ENCODE data around the gene SUMO3. TPM values are rescaled to one million over a fixed set of nuclear protein-coding genes. Genes with fewer than 3 reads are reported as not detected.
A peak's percentile ranks its signal among the peaks of the same experiment; 100 is the strongest.

SUMO3 gene
- total RNA-seq (10 to 100 TPM; 74.4 to 87.8 (median 84.1) TPM), polyA plus RNA-seq (53.3 TPM)
- long read RNA-seq, donor 1, transcript SUMO3-201 (4 exons, 1,807 nt): major isoform, 157 of 167 reads
- long read RNA-seq, donor 1, partial matches to known transcripts: 6 of 167 reads
- long read RNA-seq, donor 1, other reads (novel, unspliced or antisense): 2 of 167 reads
- long read RNA-seq, donor 2, transcript SUMO3-201 (4 exons, 1,807 nt): major isoform, 61 of 62 reads
- long read RNA-seq, donor 2, partial matches to known transcripts: 1 of 62 reads
- long read RNA-seq, donor 2, other reads (novel, unspliced or antisense): 0 of 62 reads
- long read RNA-seq, donor 3, transcript SUMO3-201 (4 exons, 1,807 nt): major isoform, 271 of 285 reads
- long read RNA-seq, donor 3, partial matches to known transcripts: 7 of 285 reads
- long read RNA-seq, donor 3, other reads (novel, unspliced or antisense): 7 of 285 reads
- long read RNA-seq, donor 4, transcript SUMO3-201 (4 exons, 1,807 nt): major isoform, 82 of 85 reads
- long read RNA-seq, donor 4, partial matches to known transcripts: 0 of 85 reads
- long read RNA-seq, donor 4, other reads (novel, unspliced or antisense): 2 of 85 reads

DNA sequence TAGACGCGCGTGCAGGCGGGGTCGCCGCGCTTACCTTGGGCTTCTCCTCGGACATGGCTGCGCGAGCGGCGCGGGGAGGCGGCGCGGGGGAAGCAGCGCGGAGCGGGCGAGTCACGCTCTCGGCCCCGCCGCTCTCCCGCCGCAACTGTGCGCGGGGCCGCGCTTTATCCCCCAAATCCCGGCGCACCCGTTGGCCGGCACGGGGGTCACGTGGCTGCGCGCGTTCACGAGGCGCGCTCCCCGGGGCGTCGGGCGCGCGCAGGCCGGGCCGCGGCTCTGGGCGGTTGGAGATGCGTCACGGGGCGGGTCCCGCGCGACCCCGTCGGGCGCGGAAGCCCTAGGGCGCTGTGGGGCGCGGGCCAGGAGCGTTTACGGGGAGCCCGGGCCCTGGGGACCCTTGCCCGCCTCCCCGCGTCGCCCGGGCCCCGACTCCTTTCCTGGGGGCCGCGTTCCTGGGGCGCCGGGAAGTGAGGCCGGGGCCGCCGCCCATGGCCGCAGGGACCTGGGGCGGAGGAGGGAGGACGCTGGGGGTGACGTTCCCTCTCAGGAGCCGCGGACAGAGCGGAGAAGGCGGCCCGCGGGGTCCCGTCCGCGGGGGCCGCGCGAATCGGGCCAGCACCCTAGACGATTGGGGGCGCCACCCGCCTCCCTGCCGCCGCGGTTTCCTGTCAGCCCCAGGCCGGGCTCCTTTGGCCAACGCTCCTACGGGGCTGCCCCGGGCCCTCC is at the start of gene SUMO3:
Gene SUMO3 (minus strand): TSS at position 149 of the 726 bp plus-strand sequence. CDS start 94 bp downstream, at position 55.
- Histone ChIP-seq H3K4me3 (ENCODE audit: low read length) (peak within 1 kb of the TSS; percentile 66), H3K27ac (ENCODE audit: low read length) (peak within 1 kb of the TSS; percentile 93), H3K9me3 (ENCODE audit: control insufficient read depth, low read length) (no peaks in the 10 kb centered on the region), H3K4me1 (ENCODE audit: control insufficient read depth, insufficient read depth, low read length) (peaks cover 9% of the 10 kb centered on the region), H3K27me3 (ENCODE audit: control insufficient read depth, insufficient read depth) (no peaks in the 10 kb centered on the region)
- intact Hi-C loops (cut with DNase I): loop anchor here in 3 of 4 donors (5.0 kb wide), 2 partner anchors 34 to 54 kb away; partner anchors contain the start of gene PTTG1IP (in 2 of the 3)
- WGBS: under 1% methylated on average over 108 of the region's 108 CpGs
- DNase-seq (peak; percentile 85 to 94 (median 94)), ATAC-seq (peak; percentile 70 to 75)

DNA sequence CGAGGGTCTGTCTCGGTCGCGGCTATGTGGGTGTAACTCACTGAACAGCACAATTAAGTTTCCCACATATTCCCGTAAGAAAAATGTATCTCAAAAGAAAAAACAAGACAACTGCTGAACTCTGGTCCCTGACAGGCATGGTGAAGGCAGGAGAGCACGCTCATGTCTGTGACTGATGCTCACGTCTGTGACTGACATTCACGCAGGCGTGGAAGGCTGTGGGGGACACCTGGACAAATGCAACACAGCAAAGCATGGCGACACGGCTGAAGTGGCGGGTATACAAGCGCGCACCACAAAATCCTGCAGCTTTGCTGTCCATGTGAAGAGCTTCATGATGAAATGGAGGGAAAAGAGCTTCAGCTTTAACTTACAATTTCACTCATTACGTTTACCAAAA is 49.6 kb upstream of the SUMO3 start:
- ATAC-seq (no peak), DNase-seq (peak in 2 of 3 donors; percentile 4 to 38)
- peak overlapping the region; percentile 34 for H3K27ac ChIP-seq (ENCODE audit: low read length)
- H3K4me3 ChIP-seq (ENCODE audit: low read length): no peak overlapping the region
- no peaks in the 10 kb centered on the region for H3K27me3 ChIP-seq (ENCODE audit: control insufficient read depth, insufficient read depth)
- H3K9me3 ChIP-seq (ENCODE audit: control insufficient read depth, low read length): no peaks in the 10 kb centered on the region
- peaks cover 27% of the 10 kb centered on the region for H3K4me1 ChIP-seq (ENCODE audit: control insufficient read depth, insufficient read depth, low read length)
- intact Hi-C loops (cut with DNase I): no loop called here
- 77% methylated on average over 15 of the region's 15 CpGs for WGBS

DNA sequence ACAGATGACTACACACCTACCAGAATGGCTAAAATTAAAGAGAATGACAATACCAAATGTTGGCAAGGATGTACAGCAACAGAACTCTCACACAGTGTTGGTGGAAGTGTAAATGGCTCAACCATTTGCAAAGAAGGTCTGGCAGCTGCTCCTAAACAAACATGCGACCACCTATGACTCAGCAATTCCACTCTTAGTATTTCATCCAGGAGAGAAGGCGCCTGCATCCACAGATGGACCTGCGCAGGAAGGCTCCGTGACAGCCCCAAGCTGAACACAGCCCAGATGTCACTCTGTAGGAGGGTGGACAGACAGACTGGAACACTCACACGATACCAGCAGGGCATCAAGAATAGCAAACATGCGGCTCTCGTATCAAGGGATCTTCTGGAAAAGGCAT is 48.9 kb upstream of the SUMO3 start:
- intact Hi-C loops (cut with DNase I): no loop called here
- Histone ChIP-seq H3K4me1 (ENCODE audit: control insufficient read depth, insufficient read depth, low read length) (peaks cover 28% of the 10 kb centered on the region), H3K4me3 (ENCODE audit: low read length) (no peak overlapping the region), H3K27ac (ENCODE audit: low read length) (peak overlapping the region; percentile 34), H3K27me3 (ENCODE audit: control insufficient read depth, insufficient read depth) (no peaks in the 10 kb centered on the region), H3K9me3 (ENCODE audit: control insufficient read depth, low read length) (no peaks in the 10 kb centered on the region)
- DNase-seq: peak in 2 of 3 donors; percentile 11 to 24
- ATAC-seq: peak in 1 of 2 donors; percentile 24
- 55% methylated on average over 7 of the region's 7 CpGs for WGBS

DNA sequence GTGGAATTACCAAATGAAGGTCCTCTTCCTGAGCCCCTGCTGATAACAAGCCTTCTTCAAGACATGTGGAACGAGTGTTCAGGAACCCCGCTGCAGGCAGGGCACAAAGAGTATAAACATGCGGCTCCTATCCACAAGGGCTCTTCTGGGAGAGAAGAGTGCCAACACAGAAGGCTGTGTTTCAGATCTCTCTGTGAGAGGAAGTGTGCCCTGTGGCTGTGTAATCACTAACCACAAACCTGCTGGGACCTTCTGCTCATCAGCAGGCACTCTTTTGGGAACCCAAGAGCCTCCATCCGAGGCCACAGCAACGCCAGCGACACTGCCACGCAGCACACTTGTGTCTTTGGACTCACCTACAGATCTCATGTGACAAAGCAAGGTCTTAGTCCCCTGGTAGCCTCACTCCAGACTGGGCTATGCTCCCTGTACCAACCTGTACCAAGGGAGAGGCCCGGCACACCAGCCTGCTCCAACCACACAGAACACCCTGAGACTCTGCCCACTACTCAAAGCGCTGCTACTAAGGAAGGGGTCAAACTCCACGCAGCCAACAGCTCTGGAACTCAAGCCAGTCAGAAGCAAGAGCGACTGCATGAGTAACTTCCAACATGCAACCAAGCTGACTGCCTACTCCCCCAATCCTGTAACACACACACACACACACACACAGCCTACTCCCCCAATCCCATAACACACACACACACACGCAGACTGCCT is 47.9 kb upstream of the SUMO3 start:
- DNase-seq: peak in 1 of 3 donors; percentile 7
- no peaks in the 10 kb centered on the region for H3K9me3 ChIP-seq (ENCODE audit: control insufficient read depth, low read length)
- no peaks in the 10 kb centered on the region for H3K27me3 ChIP-seq (ENCODE audit: control insufficient read depth, insufficient read depth)
- ATAC-seq: peak in 1 of 2 donors; percentile 5
- WGBS: 65% methylated on average over 12 of the region's 12 CpGs
- H3K4me3 ChIP-seq (ENCODE audit: low read length): no peak overlapping the region
- intact Hi-C loops (cut with DNase I): no loop called here
- peak overlapping the region; percentile 54 for H3K27ac ChIP-seq (ENCODE audit: low read length)
- H3K4me1 ChIP-seq (ENCODE audit: control insufficient read depth, insufficient read depth, low read length): peaks cover 27% of the 10 kb centered on the region

DNA sequence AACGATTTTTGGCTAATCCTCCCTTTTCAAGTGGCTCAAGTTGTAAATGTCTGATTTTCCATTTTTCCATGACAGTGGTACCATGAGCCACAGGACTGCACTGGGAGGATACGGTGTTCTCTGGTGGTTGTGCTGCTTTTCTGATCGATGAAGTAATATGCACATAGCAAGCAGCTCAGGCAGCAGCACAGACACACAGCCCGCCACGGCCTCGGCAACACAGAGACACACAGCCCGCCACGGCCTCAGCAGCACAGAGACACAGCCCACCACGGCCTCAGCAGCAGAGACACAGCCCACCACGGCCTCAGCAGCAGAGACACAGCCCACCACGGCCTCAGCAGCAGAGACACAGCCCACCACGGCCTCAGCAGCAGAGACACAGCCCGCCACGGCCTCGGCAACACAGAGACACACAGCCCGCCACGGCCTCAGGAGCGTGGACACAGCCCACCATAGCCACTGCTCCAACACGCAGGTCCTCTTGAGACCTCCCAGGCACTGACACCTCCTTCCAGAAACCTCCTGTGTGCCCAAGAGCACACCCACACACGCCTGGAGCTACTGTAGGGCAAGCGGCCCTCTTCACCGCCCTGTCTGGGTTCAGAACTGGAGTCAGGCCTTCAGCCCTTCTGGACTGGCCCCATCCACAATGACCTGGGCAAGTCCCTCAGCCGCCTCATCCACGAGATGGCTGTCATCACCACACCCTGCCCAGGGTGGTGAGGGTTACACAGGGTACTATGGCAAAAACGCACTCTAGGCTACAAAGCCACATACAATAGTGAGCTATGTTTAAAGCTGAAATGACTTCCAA is 45.2 kb upstream of the SUMO3 start:
- DNase-seq (no peak), ATAC-seq (no peak)
- no peak overlapping the region for H3K4me3 ChIP-seq (ENCODE audit: low read length)
- H3K27me3 ChIP-seq (ENCODE audit: control insufficient read depth, insufficient read depth): no peaks in the 10 kb centered on the region
- intact Hi-C loops (cut with DNase I): no loop called here
- WGBS: 80% methylated on average over 25 of the region's 25 CpGs
- H3K9me3 ChIP-seq (ENCODE audit: control insufficient read depth, low read length): no peaks in the 10 kb centered on the region
- H3K4me1 ChIP-seq (ENCODE audit: control insufficient read depth, insufficient read depth, low read length): peaks cover 19% of the 10 kb centered on the region
- no peak overlapping the region for H3K27ac ChIP-seq (ENCODE audit: low read length)

DNA sequence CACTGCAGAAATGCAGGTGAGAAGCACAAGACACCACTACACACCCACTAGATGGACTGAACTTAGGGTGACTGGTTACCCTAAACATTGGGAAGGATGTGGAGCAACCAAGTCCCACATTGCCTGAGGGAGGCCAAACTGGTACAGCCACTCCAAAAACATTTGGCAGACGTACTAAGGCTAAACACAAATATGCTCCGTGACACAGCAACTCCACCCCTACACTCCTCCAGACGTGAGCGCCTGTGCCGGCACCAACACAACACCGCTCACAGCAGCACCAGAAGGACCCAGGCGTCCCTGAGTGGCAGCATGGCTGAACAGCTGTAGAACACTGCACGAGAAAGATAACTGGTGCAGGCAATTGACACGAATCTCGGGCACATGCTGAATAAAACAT is 40.9 kb upstream of the SUMO3 start:
- ATAC-seq (peak in 1 of 2 donors; percentile 4), DNase-seq (peak in 1 of 3 donors; percentile 45)
- WGBS: 61% methylated on average over 10 of the region's 10 CpGs
- Histone ChIP-seq H3K4me3 (ENCODE audit: low read length) (no peak overlapping the region), H3K27ac (ENCODE audit: low read length) (peak overlapping the region; percentile 4), H3K9me3 (ENCODE audit: control insufficient read depth, low read length) (no peaks in the 10 kb centered on the region), H3K27me3 (ENCODE audit: control insufficient read depth, insufficient read depth) (no peaks in the 10 kb centered on the region), H3K4me1 (ENCODE audit: control insufficient read depth, insufficient read depth, low read length) (peaks cover 9% of the 10 kb centered on the region)
- intact Hi-C loops (cut with DNase I): no loop called here

DNA sequence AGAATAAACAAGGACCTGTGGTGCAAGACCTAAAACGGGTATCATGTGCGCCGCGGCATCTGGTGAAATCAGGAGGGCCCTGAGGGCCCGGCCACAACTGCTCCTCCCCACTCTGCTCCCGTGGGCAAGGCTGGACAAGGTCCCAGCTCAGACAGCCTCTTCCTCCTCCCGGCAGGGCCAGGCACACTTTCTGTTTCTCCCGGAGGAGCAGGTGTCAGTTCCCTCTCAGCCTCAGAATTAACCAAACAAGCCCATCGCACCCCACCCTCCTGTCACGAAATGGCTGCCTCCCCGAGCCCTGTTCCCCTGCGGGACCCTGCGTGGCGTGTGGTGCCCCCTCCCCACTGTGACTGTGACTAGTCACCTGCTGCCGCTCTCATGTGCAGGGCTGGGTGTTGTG is 40.4 kb upstream of the SUMO3 start:
- Histone ChIP-seq H3K4me1 (ENCODE audit: control insufficient read depth, insufficient read depth, low read length) (peaks cover 9% of the 10 kb centered on the region), H3K9me3 (ENCODE audit: control insufficient read depth, low read length) (no peaks in the 10 kb centered on the region), H3K27me3 (ENCODE audit: control insufficient read depth, insufficient read depth) (no peaks in the 10 kb centered on the region), H3K4me3 (ENCODE audit: low read length) (no peak overlapping the region), H3K27ac (ENCODE audit: low read length) (peak overlapping the region; percentile 4)
- DNase-seq: no peak
- WGBS: 71% methylated on average over 15 of the region's 15 CpGs
- no peak for ATAC-seq
- intact Hi-C loops (cut with DNase I): no loop called here

DNA sequence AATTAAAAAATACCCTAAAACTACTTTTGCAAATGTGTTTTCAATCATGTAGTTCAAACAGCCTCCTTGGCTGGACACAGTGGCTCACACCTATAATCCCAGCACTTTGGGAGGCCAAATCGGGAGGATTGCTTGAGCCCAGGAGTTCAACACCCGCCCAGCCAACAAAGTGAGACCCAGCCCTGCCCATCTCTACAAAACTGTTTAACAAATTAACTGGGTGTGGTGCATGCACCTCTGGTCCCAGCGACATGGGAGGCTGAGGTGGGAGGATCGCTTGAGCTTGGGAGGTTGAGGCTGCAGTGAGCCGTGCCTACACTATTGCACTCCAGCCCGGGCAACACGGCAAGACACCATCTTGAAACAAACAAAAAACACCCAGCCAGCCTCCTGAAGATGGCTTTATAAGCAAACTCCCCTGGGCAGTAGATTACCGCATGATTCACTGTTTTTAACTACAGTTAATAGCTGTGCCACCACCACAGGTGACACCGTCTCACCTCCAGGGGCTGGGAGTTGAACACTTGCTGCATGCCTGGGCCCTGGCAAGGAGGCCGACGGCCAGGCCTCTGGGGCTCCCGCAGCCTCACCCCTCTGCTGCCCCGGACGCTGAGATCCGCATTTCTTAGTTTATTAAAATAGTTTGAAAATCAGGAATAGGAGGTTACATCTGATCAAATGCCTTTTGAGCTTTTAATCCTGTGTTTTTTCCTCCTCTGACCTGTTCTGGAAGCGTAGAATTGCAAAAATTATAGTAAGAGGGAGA is 39.4 kb upstream of the SUMO3 start:
- no peak overlapping the region for H3K4me3 ChIP-seq (ENCODE audit: low read length)
- peaks cover 7% of the 10 kb centered on the region for H3K4me1 ChIP-seq (ENCODE audit: control insufficient read depth, insufficient read depth, low read length)
- no peaks in the 10 kb centered on the region for H3K9me3 ChIP-seq (ENCODE audit: control insufficient read depth, low read length)
- ATAC-seq (no peak), DNase-seq (no peak)
- WGBS: 89% methylated on average over 16 of the region's 16 CpGs
- H3K27me3 ChIP-seq (ENCODE audit: control insufficient read depth, insufficient read depth): no peaks in the 10 kb centered on the region
- H3K27ac ChIP-seq (ENCODE audit: low read length): no peak overlapping the region
- intact Hi-C loops (cut with DNase I): no loop called here

DNA sequence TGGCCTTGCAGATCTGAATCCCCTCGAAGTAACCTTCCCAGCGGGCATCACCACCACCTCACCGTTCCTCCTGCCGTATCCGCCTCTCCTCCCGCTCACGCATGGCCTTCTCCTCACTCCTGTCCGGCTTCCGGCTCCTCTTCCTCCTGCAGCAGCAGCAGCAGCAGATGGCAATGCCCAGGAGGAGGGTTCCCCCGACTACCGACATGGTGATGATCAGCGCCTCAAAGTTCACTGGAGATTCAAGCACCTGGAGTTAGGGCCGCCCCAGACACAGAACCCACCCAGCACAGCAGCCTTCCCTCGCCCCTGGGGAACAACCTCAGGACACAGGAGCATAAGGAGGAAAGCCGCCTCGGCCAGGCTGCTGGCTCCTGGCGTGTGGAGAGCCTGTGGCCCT is 38.3 kb upstream of the SUMO3 start:
- Histone ChIP-seq H3K27me3 (ENCODE audit: control insufficient read depth, insufficient read depth) (no peaks in the 10 kb centered on the region), H3K27ac (ENCODE audit: low read length) (no peak overlapping the region), H3K4me1 (ENCODE audit: control insufficient read depth, insufficient read depth, low read length) (peaks cover 4% of the 10 kb centered on the region), H3K4me3 (ENCODE audit: low read length) (no peak overlapping the region), H3K9me3 (ENCODE audit: control insufficient read depth, low read length) (no peaks in the 10 kb centered on the region)
- no peak for DNase-seq
- intact Hi-C loops (cut with DNase I): no loop called here
- ATAC-seq: no peak
- WGBS: 91% methylated on average over 17 of the region's 17 CpGs
